ENCODE results near the gene SPOCK1.

The SPOCK1 gene

DNA sequence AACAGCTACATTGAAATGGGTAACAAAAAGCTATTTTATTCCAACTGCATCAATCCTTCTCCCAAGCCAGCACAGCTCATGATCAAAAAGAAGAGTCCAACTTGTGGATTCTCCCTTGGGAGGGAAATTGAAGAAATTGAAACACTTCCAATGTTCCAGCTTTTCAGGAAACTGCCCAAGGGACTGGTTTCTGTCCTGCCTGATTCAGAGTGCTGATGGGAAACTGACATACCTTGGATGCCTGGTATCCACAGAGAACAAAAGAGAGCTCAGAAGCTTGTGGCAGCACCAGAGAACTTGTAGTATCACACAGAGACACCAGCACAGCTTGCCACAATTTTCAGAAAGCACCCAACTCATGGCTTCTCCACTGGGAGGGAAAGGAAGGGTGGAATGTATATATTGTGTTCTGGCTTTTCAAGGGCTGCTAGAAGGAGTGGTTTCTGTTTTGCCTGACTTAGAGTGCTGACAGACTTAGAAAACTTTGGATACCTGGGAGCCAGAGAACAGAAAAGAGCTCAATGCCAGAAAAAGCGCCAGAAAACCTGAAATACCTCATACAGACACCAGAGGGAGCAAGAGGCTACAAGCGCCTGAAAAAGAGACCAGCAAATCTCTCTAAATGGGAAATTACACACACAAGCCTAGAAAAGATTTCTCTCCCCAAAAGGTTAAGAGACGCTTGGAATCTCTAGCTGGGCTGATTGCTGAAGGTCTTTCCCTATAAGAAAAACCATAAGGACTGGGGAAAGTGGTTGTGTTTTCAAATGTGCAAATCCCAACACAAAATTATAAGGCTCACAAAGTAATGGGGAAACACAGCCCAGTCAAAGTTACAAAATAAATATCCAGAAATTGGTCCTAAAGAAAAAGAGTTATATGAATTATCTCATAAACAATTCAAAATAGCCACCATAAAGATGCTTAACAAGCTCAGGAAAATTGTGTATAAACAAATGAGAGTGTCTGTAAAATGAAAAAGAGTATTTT, 178.8 kb downstream of the SPOCK1 start:
- DNase-seq = peak; percentile 22 to 30

- DNase-seq = no peak
These were observed 181.1 kb downstream of the SPOCK1 start for GRCh38 chr5:137318027-137318426.

GRCh38 chr5:137316346-137316736, 182.8 kb downstream of the SPOCK1 start:
- DNase-seq = no peak

DNA sequence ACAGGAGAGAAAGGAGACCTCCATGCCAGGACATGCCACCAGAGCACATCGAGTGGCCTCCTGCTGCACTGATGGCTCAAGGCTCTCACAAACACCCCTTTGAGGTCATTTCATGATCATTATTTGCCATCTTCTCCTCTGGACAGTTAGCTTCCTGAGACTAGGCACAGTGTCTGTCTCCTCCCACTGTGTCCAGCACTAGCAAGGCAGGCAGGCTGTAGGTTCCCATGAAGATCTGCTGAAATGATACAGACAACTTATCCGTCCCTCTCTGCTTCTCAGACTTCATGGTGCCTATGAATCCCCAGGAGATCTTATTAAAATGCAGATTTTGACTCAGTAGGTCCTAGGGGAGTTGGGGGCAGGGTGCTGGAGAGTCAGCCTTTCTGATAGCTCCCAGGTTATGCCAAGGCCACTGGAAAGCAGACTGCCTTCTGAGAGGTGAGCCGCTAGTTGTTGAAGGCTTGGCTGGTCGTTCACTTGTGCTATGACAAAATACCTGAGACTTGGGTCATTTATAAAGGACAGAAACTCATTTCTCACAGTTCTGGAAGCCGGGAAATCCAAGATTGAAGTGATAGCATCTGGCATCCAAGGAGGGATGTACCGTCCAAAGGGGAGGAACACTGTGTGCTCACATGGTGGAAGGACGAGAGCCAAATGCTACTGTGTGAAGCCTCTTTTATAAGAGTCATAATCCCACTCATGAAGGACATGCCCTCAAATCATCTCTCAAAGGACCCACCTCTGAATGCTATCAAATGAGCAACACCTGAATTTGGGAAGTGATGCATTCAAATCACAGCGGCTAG, 183.4 kb downstream of the SPOCK1 start:
- DNase-seq = no peak

GRCh38 chr5:137315109-137315508, 184.0 kb downstream of the SPOCK1 start:
- DNase-seq = no peak

DNA sequence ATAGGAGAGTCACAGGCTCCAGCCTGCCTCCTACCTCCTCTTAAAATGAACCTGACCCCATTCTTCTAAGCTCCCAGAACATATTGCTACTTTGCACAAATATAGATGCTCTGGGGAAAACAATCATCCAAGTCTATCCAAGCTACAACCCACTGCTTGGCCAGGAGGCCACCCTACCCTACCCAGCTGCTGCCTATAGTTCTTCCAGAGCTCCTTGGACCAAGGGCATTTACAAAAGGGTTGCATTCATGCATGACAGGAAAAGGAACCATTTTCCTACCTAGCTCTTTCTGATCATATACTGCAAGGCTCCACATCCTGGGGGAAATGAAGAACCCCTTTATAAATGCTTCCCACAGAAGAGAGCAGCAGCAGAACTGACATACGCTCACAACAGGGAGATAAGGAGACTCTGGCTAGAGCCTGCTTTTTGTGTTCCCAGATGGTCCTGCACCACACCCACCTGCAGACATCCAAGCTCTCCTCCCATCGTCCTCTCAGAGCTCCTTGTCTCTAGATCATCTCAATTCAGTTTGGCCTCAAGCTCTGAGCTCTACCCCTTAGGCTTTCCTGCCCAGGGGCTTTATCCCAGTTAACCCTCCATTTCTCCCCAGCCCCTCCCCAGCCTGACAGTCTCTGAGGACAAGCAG, 185.5 kb downstream of the SPOCK1 start:
- no peak for DNase-seq

DNA sequence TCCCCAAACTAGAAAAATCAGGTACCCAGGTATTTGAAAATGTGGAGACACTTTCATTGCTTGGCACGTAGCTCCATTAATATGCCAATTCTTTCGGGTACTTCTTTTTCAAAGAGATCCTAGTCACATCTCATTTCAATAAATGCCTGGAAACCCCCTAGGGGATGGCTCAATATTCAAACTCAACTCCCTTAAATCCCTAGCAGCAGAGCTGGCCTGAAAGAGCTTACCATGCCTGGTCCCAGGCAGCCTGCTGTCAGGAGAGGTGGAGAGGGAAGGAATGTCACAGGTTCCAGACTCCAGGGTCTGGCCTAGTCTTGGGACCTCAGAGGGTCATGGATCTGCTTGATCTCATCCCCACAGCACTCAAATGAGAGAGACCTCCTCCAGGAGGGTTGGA, 187.1 kb downstream of the SPOCK1 start:
- DNase-seq = no peak

- DNase-seq = no peak
These were observed 188.9 kb downstream of the SPOCK1 start for GRCh38 chr5:137310051-137310730.

- DNase-seq = no peak
These were observed 189.8 kb downstream of the SPOCK1 start for GRCh38 chr5:137309290-137309689.

DNA sequence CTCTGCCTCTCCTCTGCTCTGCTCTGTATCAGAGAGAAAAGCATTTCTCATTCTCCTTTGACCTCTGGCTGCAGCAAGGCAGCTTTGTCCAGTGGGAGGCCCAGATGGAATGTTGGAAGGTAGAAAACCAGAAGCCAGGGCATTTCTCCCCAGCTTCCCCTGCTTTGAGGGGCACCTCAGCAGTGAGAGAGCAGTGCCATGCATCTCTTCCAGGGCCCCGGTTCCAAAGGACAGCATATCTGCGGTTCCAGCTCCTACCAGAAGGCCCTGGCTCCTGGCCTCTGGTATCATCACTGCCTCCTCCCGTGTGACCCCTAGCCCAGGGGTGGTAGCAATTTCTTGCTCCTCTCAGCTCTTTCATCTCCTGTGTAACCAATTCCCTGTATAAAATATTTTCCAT, 190.8 kb downstream of the SPOCK1 start:
- DNase-seq = no peak

DNA sequence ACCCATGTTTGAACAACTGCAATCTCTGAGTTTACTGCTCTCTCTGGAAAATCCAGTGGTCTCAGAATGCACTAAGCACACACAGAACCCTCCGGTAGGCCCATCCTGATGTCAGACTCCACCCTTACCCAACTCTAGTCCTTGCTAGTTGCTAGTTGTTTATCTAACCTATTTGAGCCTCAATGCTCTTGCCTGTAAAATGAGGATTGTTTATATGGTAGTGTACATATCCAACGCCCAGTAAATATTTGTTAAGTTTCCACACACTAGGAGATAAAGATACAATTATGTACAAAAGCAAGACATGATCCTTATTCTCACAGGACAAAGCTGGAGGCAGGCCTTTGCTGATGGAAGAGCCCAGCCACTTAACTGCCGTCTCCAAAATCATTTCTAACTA, 192.2 kb downstream of the SPOCK1 start:
- DNase-seq = no peak

- DNase-seq = no peak
These were observed 193.0 kb downstream of the SPOCK1 start for GRCh38 chr5:137305971-137306602.

DNA sequence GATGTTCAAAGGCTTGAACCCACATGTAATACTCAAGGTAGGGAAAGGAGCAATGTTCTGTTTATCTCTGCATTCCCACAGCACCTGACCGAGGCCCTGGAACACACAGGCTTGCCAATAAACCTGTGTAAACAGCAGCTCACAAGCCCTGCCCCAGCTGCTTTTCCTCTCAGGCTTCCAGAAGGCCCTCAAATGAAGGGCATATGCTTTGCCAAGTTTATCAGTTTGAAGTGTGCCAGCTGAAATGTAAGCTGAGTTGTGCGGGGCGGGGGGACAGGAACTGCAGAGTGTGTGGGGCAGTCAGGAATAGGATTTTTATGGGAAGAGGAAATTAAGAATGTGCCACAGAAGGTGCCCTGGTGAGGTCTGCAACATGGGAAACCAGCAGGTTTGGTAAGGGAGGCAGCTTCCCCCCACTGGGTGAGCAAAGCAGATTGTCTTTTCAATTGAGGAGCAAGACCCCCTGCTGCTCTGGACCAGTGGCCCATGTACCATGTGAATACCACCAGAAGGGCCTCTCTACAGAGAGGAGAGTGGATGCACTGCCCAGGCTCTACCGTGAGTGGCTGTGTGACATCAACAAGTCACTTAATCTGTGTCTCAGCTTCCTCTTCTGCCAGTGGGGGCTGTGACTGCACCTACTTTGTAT, 194.8 kb downstream of the SPOCK1 start:
- DNase-seq = no peak

DNA sequence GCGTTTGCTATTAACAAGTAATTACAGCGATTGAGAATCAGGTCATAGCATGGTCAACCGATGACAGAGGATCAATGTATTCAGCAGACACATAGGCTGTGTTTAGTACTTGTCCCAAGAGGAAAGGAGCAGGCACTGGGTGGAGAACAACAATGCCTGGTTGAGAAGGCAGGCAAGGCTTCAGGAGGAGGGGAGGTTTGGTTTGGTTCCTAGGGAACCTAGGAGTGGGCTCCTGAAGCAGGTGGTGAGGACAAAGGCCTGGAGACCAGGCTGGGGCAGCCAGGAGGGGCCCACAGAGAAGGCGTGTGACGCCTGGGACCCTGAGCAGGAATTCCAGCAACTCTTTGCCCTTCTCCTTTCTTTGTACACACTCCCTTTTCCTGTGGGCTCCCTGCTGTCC, 195.6 kb downstream of the SPOCK1 start:
- no peak for DNase-seq

DNA sequence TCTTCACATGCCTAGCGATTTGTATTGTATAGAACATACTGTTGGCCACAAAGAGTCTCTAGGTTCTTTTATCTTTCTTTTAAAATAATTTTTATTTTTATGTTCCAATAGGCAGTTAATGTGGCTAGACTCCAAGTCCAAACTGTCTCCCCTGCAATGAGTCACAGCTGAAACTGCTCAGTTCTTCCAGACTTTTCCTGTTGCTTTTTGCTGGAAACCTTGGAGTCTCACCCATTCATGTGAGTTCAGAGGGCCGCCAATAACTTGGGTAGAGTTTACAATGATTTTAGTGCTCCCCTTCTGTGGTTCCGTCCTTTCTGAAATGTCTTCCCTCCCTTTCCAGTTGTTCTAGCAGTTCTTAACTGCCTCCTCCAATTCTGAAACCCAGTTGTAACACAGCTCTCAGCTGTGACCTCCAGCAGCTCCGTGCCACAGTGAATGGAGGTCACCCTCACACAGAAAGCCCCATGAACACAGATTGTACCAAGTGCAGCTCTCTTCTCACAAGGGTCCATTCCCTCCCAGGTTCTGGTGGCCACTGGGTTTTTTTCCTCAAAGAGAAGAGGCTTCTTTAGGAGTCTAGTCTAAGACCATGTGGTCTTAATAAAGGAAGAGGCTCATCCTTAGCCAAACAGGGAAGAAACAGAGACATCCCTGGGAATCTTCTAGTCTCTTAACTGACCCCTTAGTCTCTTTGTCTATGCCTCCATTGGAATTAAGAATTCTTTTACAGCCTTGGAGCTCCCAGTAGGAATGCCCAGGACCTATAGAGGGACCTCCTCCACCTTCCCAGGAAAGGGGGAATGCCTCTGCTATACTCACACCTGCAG, 198.5 kb downstream of the SPOCK1 start:
- DNase-seq = no peak

DNA sequence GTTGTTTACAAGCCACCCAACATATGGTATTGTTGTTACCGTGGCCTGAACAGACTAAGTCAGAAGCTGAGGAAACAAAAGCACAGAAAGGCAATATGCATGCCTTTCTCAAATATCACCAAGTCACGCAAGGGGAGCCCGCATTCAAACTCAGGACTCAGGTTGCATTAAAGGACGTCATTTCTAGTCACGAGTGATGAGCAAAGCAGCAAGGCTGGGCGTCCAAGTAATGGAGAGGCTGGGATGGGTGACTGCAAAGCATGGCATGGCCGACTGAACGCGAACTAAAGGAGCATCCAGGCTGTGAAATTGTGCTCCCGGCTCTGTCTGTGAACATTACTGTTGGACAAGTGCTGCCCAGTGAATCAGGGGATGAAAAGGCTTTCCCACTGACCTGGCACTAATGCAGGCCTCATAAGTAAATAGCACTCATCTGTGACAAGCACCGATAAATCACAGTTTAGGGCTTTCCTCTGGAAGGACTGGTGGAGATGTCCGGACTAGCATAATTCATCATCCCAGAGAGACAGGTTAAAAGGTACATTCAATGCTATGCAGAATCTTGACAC, 202.8 kb downstream of the SPOCK1 start:
- DNase-seq = no peak

DNA sequence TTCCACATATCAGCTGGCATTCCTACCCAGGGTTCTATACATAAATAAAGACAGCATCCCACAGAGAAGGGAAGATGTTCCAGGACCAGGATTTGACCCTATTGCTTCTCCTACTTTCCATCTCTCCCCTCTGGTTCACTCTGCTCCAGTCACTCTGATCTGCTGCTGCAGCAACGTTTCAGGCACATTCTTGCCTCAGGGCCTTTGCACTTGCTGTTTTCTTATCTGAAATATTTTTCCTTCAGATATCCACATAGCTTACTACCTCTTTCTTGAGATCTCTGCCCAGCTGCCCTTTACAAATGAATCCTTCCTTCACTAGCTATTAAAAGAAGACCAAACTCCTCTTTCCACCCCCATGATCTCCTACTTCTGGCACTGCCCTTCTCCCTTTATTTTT, 204.5 kb downstream of the SPOCK1 start:
- DNase-seq = no peak

GRCh38 chr5:137292461-137293027, 206.6 kb downstream of the SPOCK1 start:
- DNase-seq = no peak

DNA sequence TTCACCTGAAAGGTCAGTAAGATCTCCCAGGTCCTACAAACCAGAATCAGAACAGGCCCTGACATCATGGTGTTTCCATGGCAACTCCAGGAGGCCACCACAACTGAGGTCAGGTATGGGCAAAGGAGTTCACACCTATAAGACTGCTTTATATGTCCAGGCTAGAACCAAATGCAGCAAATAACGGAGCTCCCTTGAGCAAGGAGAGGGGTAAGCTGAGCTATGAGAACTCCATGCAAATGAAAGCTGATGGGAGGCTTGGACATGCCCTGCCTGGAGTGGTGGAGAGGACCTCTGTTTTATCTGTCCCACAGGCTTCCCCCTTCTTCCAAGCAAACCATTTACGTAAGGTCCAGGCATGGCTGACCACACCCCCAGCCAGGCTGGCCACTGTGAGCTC, 207.7 kb downstream of the SPOCK1 start:
- DNase-seq = no peak

GRCh38 chr5:137291031-137291430, 208.1 kb downstream of the SPOCK1 start:
- DNase-seq = no peak
